Non-pigmented ciliary epithelial cell (primary cell): ENCODE data around the gene TKFC.

Source experiments
- DNase-seq: peaks from one replicate; pipeline ENCODE4 v3.0.0-alpha.2; 2010; ENCODE audit warnings: low read depth

TKFC gene

DNA sequence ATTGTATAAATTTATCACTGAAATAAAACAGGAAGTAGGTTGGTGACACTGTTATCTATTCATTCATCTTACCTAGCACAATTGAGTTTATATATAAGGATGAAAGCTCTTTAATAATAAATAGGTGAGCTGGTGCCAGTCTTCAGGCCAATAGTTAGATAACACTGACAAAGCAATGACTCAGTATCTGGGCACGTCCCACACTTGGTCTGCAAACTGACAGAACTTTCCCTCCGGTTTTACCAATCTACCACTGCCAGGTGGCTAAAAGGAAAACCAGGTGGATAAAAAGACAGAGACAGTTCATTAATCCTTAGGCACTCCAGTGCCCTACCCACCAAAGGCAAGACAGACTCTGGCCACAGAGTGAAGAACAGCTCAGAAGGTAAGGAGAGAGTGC, 17.8 kb upstream of the TKFC start:
- no peak for DNase-seq

DNA sequence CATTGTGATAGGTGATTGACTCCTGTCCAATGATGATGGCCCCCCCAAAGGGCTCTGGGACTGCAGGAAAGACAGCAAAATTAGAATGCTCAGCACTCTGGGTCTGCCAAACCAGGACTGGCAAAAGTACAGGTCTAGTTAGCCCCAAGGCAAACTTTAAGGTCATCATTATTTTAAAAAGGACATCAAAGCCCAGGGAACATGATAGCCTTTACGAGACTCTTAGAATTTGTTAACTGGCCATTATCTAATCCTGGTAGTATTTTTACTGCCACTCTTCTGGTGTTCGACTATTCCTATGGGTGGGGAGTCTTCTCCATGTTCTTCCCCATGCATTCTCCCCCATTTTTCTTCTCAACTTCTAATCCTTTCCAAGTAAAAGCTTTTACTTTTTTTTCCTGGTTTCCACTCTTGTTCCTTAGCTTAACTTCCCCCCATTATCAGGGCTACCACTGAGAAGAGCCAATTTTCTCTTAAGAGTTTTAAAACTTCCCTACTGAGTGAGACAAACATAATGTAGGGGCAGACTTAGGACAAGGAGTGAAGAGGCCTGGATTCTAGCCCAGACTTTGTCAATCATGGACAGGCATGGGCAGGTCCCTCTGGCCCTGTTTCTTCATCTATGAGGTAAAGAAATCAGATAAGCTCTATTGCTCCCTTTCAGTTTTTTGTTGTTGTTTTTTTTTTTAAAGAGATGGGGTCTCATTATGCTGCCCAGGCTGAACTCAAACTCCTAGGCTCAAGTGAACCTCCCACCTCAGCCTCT, 7.2 kb upstream of the TKFC start:
- no peak for DNase-seq

GRCh38 chr11:61327669-61328071, 5.4 kb upstream of the TKFC start:
- DNase-seq = no peak

GRCh38 chr11:61328351-61328750, 4.7 kb upstream of the TKFC start:
- no peak for DNase-seq

- no peak for DNase-seq
Measured at GRCh38 chr11:61329871-61330270, 3.2 kb upstream of the TKFC start.

GRCh38 chr11:61331651-61332050, 1.4 kb upstream of the TKFC start:
- DNase-seq = no peak

DNA sequence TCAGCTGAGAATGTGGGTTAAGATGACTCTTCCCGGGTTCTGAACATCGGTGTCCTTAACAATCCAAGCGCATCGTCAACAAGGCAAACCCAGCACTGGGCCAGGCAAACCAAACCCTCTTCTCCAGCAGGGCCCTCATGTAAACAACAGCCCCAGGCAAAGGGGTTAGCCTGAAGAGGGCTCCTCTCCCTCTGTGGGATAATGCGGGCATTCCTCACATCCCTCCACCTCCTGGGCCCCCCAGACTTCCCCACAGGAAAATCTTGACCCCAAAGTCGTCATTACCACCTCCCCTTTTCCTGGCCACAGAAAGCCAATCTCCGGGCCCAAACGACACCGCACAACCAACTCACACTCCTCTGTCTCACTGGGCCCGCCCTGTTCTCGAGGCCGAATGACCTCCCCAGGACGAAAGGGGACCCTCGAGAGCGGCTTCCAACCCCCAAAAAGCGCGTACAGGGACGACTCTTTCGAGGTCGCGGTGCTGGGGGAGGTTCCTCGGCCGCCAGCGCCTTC, 689 bp upstream of the TKFC start:
- DNase-seq = no peak

DNA sequence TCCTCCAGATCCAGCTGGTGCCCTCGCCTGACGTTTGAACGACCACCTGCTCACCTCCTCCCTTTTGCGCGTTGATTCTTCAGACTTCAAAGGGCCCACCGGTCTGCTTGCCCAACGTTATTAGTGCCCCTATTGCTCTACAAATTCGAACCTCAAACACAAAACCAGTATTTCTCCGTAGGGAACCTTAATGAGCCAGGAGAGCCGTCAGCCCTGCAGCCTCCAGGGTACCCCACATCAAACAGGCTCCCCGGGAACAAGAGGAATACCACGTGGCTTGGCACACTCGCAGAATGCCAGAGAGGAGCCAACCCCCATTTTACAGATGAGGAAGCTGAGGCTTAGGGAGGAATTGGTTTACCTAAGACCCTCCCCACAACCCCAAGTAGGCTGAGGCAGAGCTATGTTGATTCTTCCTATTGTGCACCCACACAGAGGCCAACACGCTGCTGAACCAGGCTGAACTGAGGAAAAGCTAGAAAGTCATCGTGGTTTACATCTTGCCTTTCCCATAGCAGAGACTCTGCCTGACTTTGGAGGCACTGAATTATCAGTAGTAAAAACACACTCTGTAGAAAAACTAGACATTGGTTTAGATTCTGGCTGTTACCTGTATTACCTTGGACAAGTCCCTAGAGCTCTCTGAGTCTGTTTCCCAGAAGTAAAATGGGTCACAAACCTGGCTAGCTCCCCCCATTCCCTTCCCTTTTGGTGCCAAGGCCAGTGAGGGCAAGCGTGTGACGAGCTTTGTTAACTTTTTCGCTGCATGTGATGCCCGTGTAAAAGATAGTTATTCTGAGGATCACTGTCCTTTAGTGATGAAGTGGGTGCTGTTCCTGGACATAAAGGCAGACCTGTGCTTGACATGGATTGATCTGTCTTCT, 764 bp downstream of the TKFC start:
- no peak for DNase-seq

- DNase-seq = no peak
Measured at GRCh38 chr11:61334434-61335354, 1.7 kb downstream of the TKFC start.

DNA sequence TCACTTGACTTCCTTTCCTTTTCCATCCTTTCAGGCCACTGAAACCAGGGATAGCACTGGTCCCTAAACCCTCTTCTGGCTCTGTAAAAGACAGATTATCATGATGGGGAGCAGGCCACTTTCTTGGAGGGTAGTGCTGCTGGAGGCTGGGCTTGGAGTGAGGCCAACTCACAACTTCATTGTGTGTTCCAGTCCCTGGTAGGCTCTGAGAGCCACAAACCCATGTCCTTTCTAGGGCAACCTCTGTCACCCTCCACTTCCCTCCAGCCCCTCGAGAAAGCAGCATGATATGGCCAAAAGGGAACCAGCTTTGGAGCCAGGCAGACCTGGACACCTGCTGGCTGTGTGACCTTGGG, 2.3 kb downstream of the TKFC start:
- DNase-seq = no peak

GRCh38 chr11:61336171-61336935, 3.3 kb downstream of the TKFC start:
- no peak for DNase-seq

GRCh38 chr11:61337706-61338470, 4.9 kb downstream of the TKFC start:
- no peak for DNase-seq

DNA sequence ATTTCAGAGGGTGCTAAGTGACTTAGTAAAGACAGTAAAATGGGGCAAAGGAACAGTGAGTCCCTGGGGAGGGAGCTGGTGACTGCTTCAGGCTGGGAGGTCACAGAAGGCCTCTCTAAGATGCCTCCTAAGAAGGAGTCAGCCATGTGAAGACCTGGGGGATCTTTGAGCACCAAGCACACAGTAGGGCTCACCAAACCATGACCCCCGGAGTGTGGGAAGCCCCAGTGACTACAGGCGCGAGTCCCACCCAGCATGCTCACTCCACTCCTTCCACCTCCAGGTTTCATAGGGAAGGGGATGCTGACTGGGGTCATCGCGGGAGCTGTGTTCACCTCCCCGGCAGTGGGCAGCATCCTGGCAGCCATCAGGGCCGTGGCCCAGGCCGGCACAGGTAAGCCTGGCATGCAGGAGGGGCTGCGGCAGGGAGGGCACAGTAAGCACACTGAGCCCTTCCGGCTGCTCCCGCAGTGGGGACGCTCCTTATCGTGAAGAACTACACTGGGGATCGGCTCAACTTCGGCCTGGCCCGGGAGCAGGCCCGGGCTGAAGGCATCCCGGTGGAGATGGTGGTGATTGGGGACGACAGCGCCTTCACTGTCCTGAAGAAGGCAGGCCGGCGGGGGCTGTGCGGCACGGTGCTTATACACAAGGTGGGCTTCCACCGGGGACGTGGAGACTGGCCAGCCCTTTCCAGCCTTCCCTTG, 5.9 kb downstream of the TKFC start:
- no peak for DNase-seq

DNA sequence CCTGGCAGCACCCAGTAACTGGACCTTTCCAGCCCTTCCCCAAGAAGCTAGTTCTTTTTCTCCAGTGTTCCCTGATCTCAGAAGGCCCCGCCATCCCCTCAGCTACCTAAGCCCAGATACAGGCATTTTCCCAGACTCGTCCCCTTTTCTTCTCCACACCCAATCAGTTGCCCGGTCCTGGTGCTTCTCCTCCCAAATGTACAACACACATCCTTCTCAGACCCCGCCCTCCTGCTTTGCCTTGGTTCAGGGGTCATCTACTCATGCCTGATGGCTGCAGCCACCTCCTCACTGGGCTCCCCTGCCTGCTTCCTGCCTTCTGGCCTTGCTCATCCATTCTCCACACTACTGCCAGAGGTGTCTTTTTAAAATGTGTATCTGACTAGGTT, 6.5 kb downstream of the TKFC start:
- DNase-seq = no peak

DNA sequence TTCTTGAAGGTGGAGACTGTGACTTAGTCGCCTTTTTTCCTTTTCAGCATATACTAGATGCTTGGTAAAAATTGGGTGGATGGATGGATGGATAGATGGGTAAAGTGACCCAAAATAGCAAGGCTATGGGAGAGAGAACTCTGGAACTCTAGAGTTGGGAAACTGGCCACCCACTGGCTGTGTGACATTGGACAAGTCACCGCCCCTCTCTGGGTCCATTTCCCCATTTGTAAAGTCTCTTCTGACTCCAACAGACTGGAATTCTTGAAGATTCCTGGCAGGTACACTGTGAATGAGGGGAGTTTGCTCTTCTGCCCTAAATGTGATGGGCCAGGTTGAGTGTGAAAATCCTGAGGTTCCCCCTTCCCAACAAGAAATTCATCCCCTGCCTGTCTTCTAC, 8.0 kb downstream of the TKFC start:
- DNase-seq = no peak

DNA sequence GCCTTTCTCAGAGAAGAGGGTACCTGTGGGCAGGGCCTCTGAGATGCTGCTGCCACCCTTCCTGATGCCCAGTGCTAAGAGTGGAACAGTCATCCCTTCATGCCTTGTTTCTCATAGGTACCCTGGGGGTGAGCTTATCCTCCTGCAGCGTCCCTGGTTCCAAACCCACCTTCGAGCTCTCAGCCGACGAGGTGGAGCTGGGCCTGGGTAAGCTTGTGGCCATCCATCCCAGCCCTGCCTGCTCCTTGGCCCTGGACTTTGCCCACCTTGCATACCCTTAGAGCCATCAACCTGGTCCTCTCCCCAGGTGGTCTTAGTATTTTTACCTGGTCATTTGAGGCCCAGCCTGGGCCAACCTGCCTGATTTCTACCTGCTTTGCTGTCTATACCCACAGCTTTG, 8.7 kb downstream of the TKFC start:
- DNase-seq = no peak

GRCh38 chr11:61342207-61342803, 9.3 kb downstream of the TKFC start:
- DNase-seq = no peak

GRCh38 chr11:61343792-61344745, 11.0 kb downstream of the TKFC start:
- no peak for DNase-seq
